Astrocyte (in vitro differentiated cells and primary cell): ENCODE measurements around the gene TRIM56. TPM values are rescaled to one million over a fixed set of nuclear protein-coding genes. Genes with fewer than 3 reads are reported as not detected.

ENCODE experiments used
- DNase-seq: peaks from one replicate; pipeline ENCODE4 v3.0.0-alpha.2; 2010; ENCODE audit warnings: low read depth
- FAIRE-seq: peaks from 2 replicates; lab custom pipeline; 2011; peaks lifted over from hg19 to GRCh38; lab: Jason Lieb, UNC
- H2AFZ ChIP-seq: 2 replicates; pipeline ENCODE4 v1.6.0; 2012; ENCODE audit warnings: low read depth, low read length, inconsistent platforms
- H3K27ac ChIP-seq: 2 replicates; pipeline ENCODE4 v1.5.1; 2011; ENCODE audit warnings: low read depth, low read length, inconsistent platforms
- H3K27me3 ChIP-seq: 2 replicates; pipeline ENCODE4 v1.6.0; 2011; ENCODE audit warnings: low read length, inconsistent platforms; ENCODE audit not compliant: insufficient read depth
- H3K36me3 ChIP-seq: 2 replicates; pipeline ENCODE4 v1.5.1; 2011; ENCODE audit warnings: low read length, inconsistent platforms; ENCODE audit not compliant: insufficient read depth
- H3K4me1 ChIP-seq: 2 replicates; pipeline ENCODE4 v1.5.1; 2011; ENCODE audit warnings: low read length, inconsistent platforms; ENCODE audit not compliant: insufficient read depth
- H3K4me2 ChIP-seq: 2 replicates; pipeline ENCODE4 v1.6.0; 2012; ENCODE audit warnings: low read length, inconsistent platforms
- H3K4me3 ChIP-seq: 2 replicates; pipeline ENCODE4 v1.5.1; 2011; ENCODE audit warnings: low read depth, mild to moderate bottlenecking, low read length, inconsistent platforms; ENCODE audit not compliant: insufficient read depth
- H3K79me2 ChIP-seq: 2 replicates; pipeline ENCODE4 v1.6.0; 2012; ENCODE audit warnings: mild to moderate bottlenecking, low read length, inconsistent platforms; ENCODE audit not compliant: insufficient read depth
- H3K9ac ChIP-seq: 2 replicates; pipeline ENCODE4 v1.6.0; 2012; ENCODE audit warnings: mild to moderate bottlenecking, low read length, inconsistent platforms
- H3K9me3 ChIP-seq: 2 replicates; pipeline ENCODE4 v1.5.1; 2012; ENCODE audit warnings: low read depth, mild to moderate bottlenecking, low read length, inconsistent platforms; ENCODE audit not compliant: insufficient read depth
- H4K20me1 ChIP-seq: 2 replicates; pipeline ENCODE4 v1.6.0; 2012; ENCODE audit warnings: low read length, inconsistent platforms; ENCODE audit not compliant: insufficient read depth
- H3K27ac Mint-ChIP-seq: one replicate; pipeline ENCODE4 v1.8.0; 2021; ENCODE audit warnings: mild to moderate bottlenecking, mixed read lengths; ENCODE audit not compliant: unreplicated experiment
- H3K27me3 Mint-ChIP-seq: one replicate; pipeline ENCODE4 v1.8.0; 2021; ENCODE audit warnings: low read depth, mixed read lengths; ENCODE audit not compliant: unreplicated experiment
- H3K36me3 Mint-ChIP-seq: one replicate; pipeline ENCODE4 v1.8.0; 2021; ENCODE audit warnings: low read depth, mixed read lengths; ENCODE audit not compliant: unreplicated experiment
- H3K4me1 Mint-ChIP-seq: one replicate; pipeline ENCODE4 v1.8.0; 2021; ENCODE audit warnings: low read depth, mixed read lengths; ENCODE audit not compliant: unreplicated experiment
- H3K4me3 Mint-ChIP-seq: one replicate; pipeline ENCODE4 v1.8.0; 2021; ENCODE audit warnings: mild to moderate bottlenecking, moderate library complexity, mixed read lengths; ENCODE audit not compliant: unreplicated experiment
- H3K9me3 Mint-ChIP-seq: one replicate; pipeline ENCODE4 v1.8.0; 2021; ENCODE audit warnings: mild to moderate bottlenecking, mixed read lengths; ENCODE audit not compliant: unreplicated experiment
- EZH2 ChIP-seq: IDR thresholded peaks from 2 replicates; pipeline ENCODE4 v1.6.1; 2012; ENCODE audit warnings: mild to moderate bottlenecking, low read length, inconsistent platforms; ENCODE audit not compliant: insufficient read depth
- total RNA-seq: library from RNA; stranded (reverse); gene quantifications from 2 replicates; pipeline ENCODE4 v1.2.1, GENCODE V29; 2021
- TF ChIP-seq, protein P1 (sequence below): IDR thresholded peaks from 2 replicates; pipeline ENCODE4 v1.5.1; 2011; ENCODE audit warnings: low read depth, mild to moderate bottlenecking, inconsistent platforms, low read length, moderate library complexity; ENCODE audit not compliant: insufficient read depth

TRIM56 gene
- total RNA-seq, 1 donor from 2014 or later, result 24.2 TPM

GRCh38 chr7:101137651-101138212 is 52.5 kb downstream of the TRIM56 start:
- FAIRE-seq (no peak), DNase-seq (no peak)
- Histone ChIP-seq H3K27ac (peak overlapping the region; percentile 81), H3K27me3 (no peaks in the 10 kb centered on the region), H4K20me1 (peaks cover 53% of the 10 kb centered on the region), H3K9me3 (no peaks in the 10 kb centered on the region), H2AFZ (no peak overlapping the region), H3K4me2 (peak overlapping the region; percentile 63), H3K4me1 (peaks cover 43% of the 10 kb centered on the region), H3K79me2 (no peaks in the 10 kb centered on the region), H3K4me3 (no peak overlapping the region), H3K36me3 (peaks cover 44% of the 10 kb centered on the region), H3K9ac (peak overlapping the region; percentile 61)
- Mint-ChIP-seq H3K36me3 (peaks cover 20% of the 10 kb centered on the region), H3K27ac (peak overlapping the region; percentile 88), H3K4me1 (peaks cover 42% of the 10 kb centered on the region), H3K4me3 (peak overlapping the region; percentile 70), H3K27me3 (no peaks in the 10 kb centered on the region), H3K9me3 (no peaks in the 10 kb centered on the region)
- TF ChIP-seq EZH2, result no peak
- TF ChIP-seq, protein P1, sequence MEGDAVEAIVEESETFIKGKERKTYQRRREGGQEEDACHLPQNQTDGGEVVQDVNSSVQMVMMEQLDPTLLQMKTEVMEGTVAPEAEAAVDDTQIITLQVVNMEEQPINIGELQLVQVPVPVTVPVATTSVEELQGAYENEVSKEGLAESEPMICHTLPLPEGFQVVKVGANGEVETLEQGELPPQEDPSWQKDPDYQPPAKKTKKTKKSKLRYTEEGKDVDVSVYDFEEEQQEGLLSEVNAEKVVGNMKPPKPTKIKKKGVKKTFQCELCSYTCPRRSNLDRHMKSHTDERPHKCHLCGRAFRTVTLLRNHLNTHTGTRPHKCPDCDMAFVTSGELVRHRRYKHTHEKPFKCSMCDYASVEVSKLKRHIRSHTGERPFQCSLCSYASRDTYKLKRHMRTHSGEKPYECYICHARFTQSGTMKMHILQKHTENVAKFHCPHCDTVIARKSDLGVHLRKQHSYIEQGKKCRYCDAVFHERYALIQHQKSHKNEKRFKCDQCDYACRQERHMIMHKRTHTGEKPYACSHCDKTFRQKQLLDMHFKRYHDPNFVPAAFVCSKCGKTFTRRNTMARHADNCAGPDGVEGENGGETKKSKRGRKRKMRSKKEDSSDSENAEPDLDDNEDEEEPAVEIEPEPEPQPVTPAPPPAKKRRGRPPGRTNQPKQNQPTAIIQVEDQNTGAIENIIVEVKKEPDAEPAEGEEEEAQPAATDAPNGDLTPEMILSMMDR, result no peak

DNA sequence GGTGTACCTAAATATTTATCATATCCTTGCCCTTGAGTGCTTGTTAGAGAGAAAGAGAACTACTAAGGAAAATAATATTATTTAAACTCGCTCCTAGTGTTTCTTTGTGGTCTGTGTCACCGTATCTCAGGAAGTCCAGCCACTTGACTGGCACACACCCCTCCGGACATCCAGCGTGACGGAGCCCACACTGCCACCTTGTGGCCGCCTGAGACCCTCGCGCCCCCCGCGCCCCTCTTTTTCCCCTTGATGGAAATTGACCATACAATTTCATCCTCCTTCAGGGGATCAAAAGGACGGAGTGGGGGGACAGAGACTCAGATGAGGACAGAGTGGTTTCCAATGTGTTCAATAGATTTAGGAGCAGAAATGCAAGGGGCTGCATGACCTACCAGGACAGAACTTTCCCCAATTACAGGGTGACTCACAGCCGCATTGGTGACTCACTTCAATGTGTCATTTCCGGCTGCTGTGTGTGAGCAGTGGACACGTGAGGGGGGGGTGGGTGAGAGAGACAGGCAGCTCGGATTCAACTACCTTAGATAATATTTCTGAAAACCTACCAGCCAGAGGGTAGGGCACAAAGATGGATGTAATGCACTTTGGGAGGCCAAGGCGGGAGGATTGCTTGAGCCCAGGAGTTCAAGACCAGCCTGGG is 53.1 kb downstream of the TRIM56 start:
- no peaks in the 10 kb centered on the region for H3K79me2 ChIP-seq
- Mint-ChIP-seq H3K4me1 (peaks cover 40% of the 10 kb centered on the region), H3K4me3 (peak overlapping the region; percentile 70), H3K9me3 (no peaks in the 10 kb centered on the region), H3K27ac (peak overlapping the region; percentile 88), H3K27me3 (no peaks in the 10 kb centered on the region), H3K36me3 (peaks cover 18% of the 10 kb centered on the region)
- peaks cover 47% of the 10 kb centered on the region for H4K20me1 ChIP-seq
- H3K4me1 ChIP-seq, result peaks cover 42% of the 10 kb centered on the region
- no peak overlapping the region for H3K4me3 ChIP-seq
- no peak for TF ChIP-seq EZH2
- TF ChIP-seq, protein P1, result peak; percentile 30
- H3K27me3 ChIP-seq, result no peaks in the 10 kb centered on the region
- peaks cover 39% of the 10 kb centered on the region for H3K36me3 ChIP-seq
- DNase-seq, result peak; percentile 95
- H3K27ac ChIP-seq, result peak overlapping the region; percentile 81
- H3K9me3 ChIP-seq, result no peaks in the 10 kb centered on the region
- peak overlapping the region; percentile 63 for H3K4me2 ChIP-seq
- no peak overlapping the region for H2AFZ ChIP-seq
- peak; percentile 26 for FAIRE-seq
- H3K9ac ChIP-seq, result peak overlapping the region; percentile 61

DNA sequence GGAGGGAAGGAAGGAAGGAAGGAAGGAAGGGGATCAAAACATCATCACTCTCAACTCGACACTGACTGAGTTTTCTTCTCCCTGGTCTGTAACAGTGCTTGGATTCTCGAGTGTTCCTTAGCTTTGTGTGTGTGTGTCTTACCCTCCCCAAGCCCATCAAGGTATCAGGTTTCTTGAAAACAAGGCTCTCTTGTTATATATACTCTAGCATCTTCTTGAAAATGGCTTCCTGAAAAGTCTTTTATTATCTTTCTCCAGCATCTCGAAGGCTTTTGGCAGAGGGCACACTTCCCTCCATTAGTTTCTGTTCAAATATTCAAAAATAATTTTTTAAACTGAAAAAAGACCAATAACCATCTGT is 55.0 kb downstream of the TRIM56 start:
- H3K4me1 ChIP-seq, result peaks cover 24% of the 10 kb centered on the region
- H3K79me2 ChIP-seq, result no peaks in the 10 kb centered on the region
- H3K36me3 ChIP-seq, result peaks cover 22% of the 10 kb centered on the region
- peaks cover 28% of the 10 kb centered on the region for H3K4me1 Mint-ChIP-seq
- peak overlapping the region; percentile 37 for H3K27ac Mint-ChIP-seq
- no peak for TF ChIP-seq EZH2
- TF ChIP-seq, protein P1, result no peak
- H3K4me3 ChIP-seq, result no peak overlapping the region
- H3K27me3 ChIP-seq, result no peaks in the 10 kb centered on the region
- H3K9ac ChIP-seq, result no peak overlapping the region
- no peak overlapping the region for H3K27ac ChIP-seq
- H3K4me3 Mint-ChIP-seq, result no peak overlapping the region
- H3K36me3 Mint-ChIP-seq, result peaks cover 10% of the 10 kb centered on the region
- H2AFZ ChIP-seq, result no peak overlapping the region
- H4K20me1 ChIP-seq, result peaks cover 27% of the 10 kb centered on the region
- no peaks in the 10 kb centered on the region for H3K9me3 Mint-ChIP-seq
- no peak overlapping the region for H3K4me2 ChIP-seq
- H3K27me3 Mint-ChIP-seq, result peaks cover 1% of the 10 kb centered on the region
- FAIRE-seq, result no peak
- no peak for DNase-seq
- no peaks in the 10 kb centered on the region for H3K9me3 ChIP-seq
